Osteocyte (in vitro differentiated cells): ENCODE results near the gene ADAMTSL3. TPM values are rescaled to one million over a fixed set of nuclear protein-coding genes. Genes with fewer than 3 reads are reported as not detected.

Experiments
- DNase-seq: peaks from one replicate; pipeline ENCODE4 v3.0.0; 2021; ENCODE audit warnings: mixed read lengths; ENCODE audit not compliant: unreplicated experiment; ENCODE audit errors: extremely low spot score
- H3K27ac Mint-ChIP-seq: one replicate; pipeline ENCODE4 v1.8.0; 2021; ENCODE audit warnings: mild to moderate bottlenecking, mixed read lengths; ENCODE audit not compliant: unreplicated experiment
- H3K27me3 Mint-ChIP-seq: one replicate; pipeline ENCODE4 v1.8.0; 2021; ENCODE audit warnings: mixed read lengths; ENCODE audit not compliant: unreplicated experiment
- H3K36me3 Mint-ChIP-seq: one replicate; pipeline ENCODE4 v1.8.0; 2021; ENCODE audit warnings: mixed read lengths; ENCODE audit not compliant: unreplicated experiment
- H3K4me1 Mint-ChIP-seq: one replicate; pipeline ENCODE4 v1.8.0; 2021; ENCODE audit warnings: mixed read lengths; ENCODE audit not compliant: unreplicated experiment
- H3K4me3 Mint-ChIP-seq: one replicate; pipeline ENCODE4 v1.8.0; 2021; ENCODE audit warnings: mild to moderate bottlenecking, moderate library complexity, mixed read lengths; ENCODE audit not compliant: unreplicated experiment
- H3K9me3 Mint-ChIP-seq: one replicate; pipeline ENCODE4 v1.8.0; 2021; ENCODE audit warnings: mixed read lengths; ENCODE audit not compliant: unreplicated experiment
- CTCF ChIP-seq: fragments of 200-600 bp; sonication (generic); IDR thresholded peaks from 2 replicates; pipeline ENCODE4 v1.5.0; 2021; ENCODE audit warnings: antibody characterized with exemption, mild to moderate bottlenecking, moderate library complexity
- total RNA-seq: library from RNA; stranded (reverse); gene quantifications from 2 replicates; pipeline ENCODE4 v1.2.1, GENCODE V29; 2021

Gene ADAMTSL3
- total RNA-seq, 1 donor from 2014 or later, result not detected

- Mint-ChIP-seq H3K27ac (no peak overlapping the region), H3K4me3 (no peak overlapping the region), H3K27me3 (no peaks in the 10 kb centered on the region), H3K4me1 (no peaks in the 10 kb centered on the region), H3K36me3 (no peaks in the 10 kb centered on the region), H3K9me3 (no peaks in the 10 kb centered on the region)
- TF ChIP-seq CTCF, result no peak
- no peak for DNase-seq
Measured at GRCh38 chr15:83887404-83887803, 233.5 kb downstream of the ADAMTSL3 start.

GRCh38 chr15:83887961-83888360, 234.0 kb downstream of the ADAMTSL3 start:
- Mint-ChIP-seq H3K4me1 (no peaks in the 10 kb centered on the region), H3K27me3 (no peaks in the 10 kb centered on the region), H3K27ac (no peak overlapping the region), H3K36me3 (no peaks in the 10 kb centered on the region), H3K9me3 (no peaks in the 10 kb centered on the region), H3K4me3 (no peak overlapping the region)
- no peak for DNase-seq
- no peak for TF ChIP-seq CTCF

- DNase-seq, result no peak
- Mint-ChIP-seq H3K9me3 (no peaks in the 10 kb centered on the region), H3K27me3 (no peaks in the 10 kb centered on the region), H3K27ac (no peak overlapping the region), H3K36me3 (no peaks in the 10 kb centered on the region), H3K4me1 (no peaks in the 10 kb centered on the region), H3K4me3 (no peak overlapping the region)
- no peak for TF ChIP-seq CTCF
Measured at GRCh38 chr15:83889995-83890394, 236.1 kb downstream of the ADAMTSL3 start.

- DNase-seq, result no peak
- H3K4me3 Mint-ChIP-seq, result no peak overlapping the region
- H3K27ac Mint-ChIP-seq, result no peak overlapping the region
Measured at GRCh38 chr15:83890587-83890986, 236.7 kb downstream of the ADAMTSL3 start.

GRCh38 chr15:83892498-83892897, 238.6 kb downstream of the ADAMTSL3 start:
- Mint-ChIP-seq H3K4me1 (no peaks in the 10 kb centered on the region), H3K36me3 (no peaks in the 10 kb centered on the region), H3K27ac (no peak overlapping the region), H3K4me3 (no peak overlapping the region), H3K27me3 (no peaks in the 10 kb centered on the region), H3K9me3 (no peaks in the 10 kb centered on the region)
- DNase-seq, result no peak
- no peak for TF ChIP-seq CTCF

More at GRCh38 chr15:83890587-83890986, 236.7 kb downstream of the ADAMTSL3 start:
- Mint-ChIP-seq H3K9me3 (no peaks in the 10 kb centered on the region), H3K27me3 (no peaks in the 10 kb centered on the region), H3K36me3 (no peaks in the 10 kb centered on the region), H3K4me1 (no peaks in the 10 kb centered on the region)
- TF ChIP-seq CTCF, result no peak
